NT2/D1 (cell line): ENCODE results near the gene GPR15LG.

Experiments
- SUZ12 ChIP-seq: IDR thresholded peaks from 2 replicates; pipeline ENCODE4 v1.6.1; 2011; ENCODE audit not compliant: insufficient read length, insufficient read depth; ENCODE audit errors: extremely low read depth
- ZNF274 ChIP-seq: IDR thresholded peaks from 2 replicates; pipeline ENCODE4 v1.6.1; 2011; ENCODE audit warnings: mild to moderate bottlenecking, low read depth, low read length

GRCh38 chr10:84208023-84208422 lies 34.4 kb downstream of the GPR15LG start:
- TF ChIP-seq ZNF274 = no peak
- no peak for TF ChIP-seq SUZ12
